ENCODE results near the gene PPM1A. TPM values are rescaled to one million over a fixed set of nuclear protein-coding genes. Genes with fewer than 3 reads are reported as not detected.

The PPM1A gene
- total RNA-seq, 2 donors from 2014 or later = 115 to 134 TPM

- intact Hi-C loops (cut with DNase I, micrococcal nuclease) = no loop called here
- no peak for DNase-seq
- no peak for ATAC-seq
Measured at GRCh38 chr14:60221457-60221856, 27.6 kb upstream of the PPM1A start.

GRCh38 chr14:60222820-60223219 lies 26.2 kb upstream of the PPM1A start:
- intact Hi-C loops (cut with DNase I, micrococcal nuclease) = no loop called here
- DNase-seq (no peak), ATAC-seq (no peak)

- intact Hi-C loops (cut with DNase I, micrococcal nuclease) = no loop called here
- DNase-seq (no peak), ATAC-seq (no peak)
Measured at GRCh38 chr14:60225265-60225664, 23.8 kb upstream of the PPM1A start.

- ATAC-seq (no peak), DNase-seq (no peak)
- intact Hi-C loops (cut with DNase I, micrococcal nuclease) = no loop called here
Measured at GRCh38 chr14:60226298-60226697, 22.7 kb upstream of the PPM1A start.

GRCh38 chr14:60227291-60227690 lies 21.7 kb upstream of the PPM1A start:
- intact Hi-C loops (cut with DNase I, micrococcal nuclease) = no loop called here
- DNase-seq (no peak), ATAC-seq (no peak)

- no peak for ATAC-seq
- intact Hi-C loops (cut with DNase I, micrococcal nuclease) = no loop called here
- no peak for DNase-seq
Measured at GRCh38 chr14:60229614-60230013, 19.4 kb upstream of the PPM1A start.

GRCh38 chr14:60232185-60232584 lies 16.8 kb upstream of the PPM1A start:
- intact Hi-C loops (cut with DNase I, micrococcal nuclease) = no loop called here
- DNase-seq (no peak), ATAC-seq (no peak)

GRCh38 chr14:60233251-60233650 lies 15.8 kb upstream of the PPM1A start:
- ATAC-seq (no peak), DNase-seq (no peak)
- intact Hi-C loops (cut with DNase I, micrococcal nuclease) = no loop called here

GRCh38 chr14:60233891-60234290 lies 15.1 kb upstream of the PPM1A start:
- no peak for ATAC-seq
- intact Hi-C loops (cut with DNase I, micrococcal nuclease) = no loop called here
- no peak for DNase-seq

- intact Hi-C loops (cut with DNase I, micrococcal nuclease) = no loop called here
- DNase-seq = no peak
- ATAC-seq = peak; percentile 64
Measured at GRCh38 chr14:60235440-60235839, 13.6 kb upstream of the PPM1A start.

GRCh38 chr14:60238955-60239354 lies 10.1 kb upstream of the PPM1A start:
- DNase-seq (no peak), ATAC-seq (no peak)
- intact Hi-C loops (cut with DNase I, micrococcal nuclease) = no loop called here

- DNase-seq (no peak), ATAC-seq (no peak)
- intact Hi-C loops (cut with DNase I, micrococcal nuclease) = no loop called here
Measured at GRCh38 chr14:60240139-60240856, 8.7 kb upstream of the PPM1A start.

- DNase-seq = no peak
- no peak for ATAC-seq
- intact Hi-C loops (cut with DNase I, micrococcal nuclease) = no loop called here
Measured at GRCh38 chr14:60241091-60241490, 7.9 kb upstream of the PPM1A start.

- intact Hi-C loops (cut with DNase I, micrococcal nuclease) = no loop called here
- DNase-seq = no peak
- no peak for ATAC-seq
Measured at GRCh38 chr14:60242429-60242828, 6.6 kb upstream of the PPM1A start.

GRCh38 chr14:60245380-60246177 lies 3.4 kb upstream of the PPM1A start:
- peak in 1 of 2 donors; percentile 10 for DNase-seq
- no peak for ATAC-seq
- intact Hi-C loops (cut with DNase I, micrococcal nuclease) = no loop called here

GRCh38 chr14:60247994-60248696 lies 876 bp upstream of the PPM1A start:
- ATAC-seq (peak; percentile 75), DNase-seq (peak; percentile 87 to 95)
- intact Hi-C loops (cut with DNase I, micrococcal nuclease) = no loop called here

- intact Hi-C loops (cut with DNase I, micrococcal nuclease) = no loop called here
- ATAC-seq (peak; percentile 58), DNase-seq (peak; percentile 75 to 80)
Measured at GRCh38 chr14:60249321-60250256, 568 bp downstream of the PPM1A start.

- ATAC-seq (no peak), DNase-seq (peak in 1 of 2 donors; percentile 27)
- intact Hi-C loops (cut with DNase I, micrococcal nuclease) = no loop called here
Measured at GRCh38 chr14:60250257-60251035, 1.4 kb downstream of the PPM1A start.
